OCI-LY3 (cell line): ENCODE results near the gene NUP133.

Experiments
- H2AFZ ChIP-seq: fragments of 200-600, 300-600 bp; shearing (Covaris generic); 2 replicates; pipeline ENCODE4 v1.6.0; 2014; ENCODE audit warnings: antibody characterized with exemption, low read depth, low read length
- H3K27ac ChIP-seq: fragments of 200-600, 300-600 bp; sonication (generic); 2 replicates; pipeline ENCODE4 v1.5.1; 2014; ENCODE audit warnings: mild to moderate bottlenecking, low read length, moderate library complexity, mixed read lengths
- H3K27me3 ChIP-seq: fragments of 200-600, 300-600 bp; sonication (generic); 2 replicates; pipeline ENCODE4 v1.6.1; 2014; ENCODE audit warnings: low read depth, low read length, mixed read lengths
- H3K36me3 ChIP-seq: fragments of 200-600, 300-600 bp; sonication (generic); replicated peaks from 2 replicates; pipeline ENCODE3; 2014; ENCODE audit warnings: low read depth, low read length, mixed read lengths
- H3K4me1 ChIP-seq: fragments of 300-600, 200-600 bp; sonication (generic); 2 replicates; pipeline ENCODE4 v1.6.1; 2014; ENCODE audit warnings: low read length, mixed read lengths
- H3K4me2 ChIP-seq: fragments of 200-600, 300-600 bp; sonication (generic); 2 replicates; pipeline ENCODE4 v1.6.1; 2014; ENCODE audit warnings: low read length, mixed read lengths
- H3K4me3 ChIP-seq: fragments of 300-600, 200-600 bp; sonication (generic); 2 replicates; pipeline ENCODE4 v1.5.1; 2014; ENCODE audit warnings: antibody characterized with exemption, mild to moderate bottlenecking, low read length, moderate library complexity
- H3K79me2 ChIP-seq: fragments of 300-600, 200-600 bp; shearing (Covaris generic); 2 replicates; pipeline ENCODE4 v1.6.1; 2014; ENCODE audit warnings: mild to moderate bottlenecking, low read length, mixed read lengths
- H3K9ac ChIP-seq: fragments of 300-600, 200-600 bp; shearing (Covaris generic); 2 replicates; pipeline ENCODE4 v1.6.0; 2014; ENCODE audit warnings: mild to moderate bottlenecking, low read length, moderate library complexity
- H3K9me3 ChIP-seq: fragments of 200-600, 300-600 bp; shearing (Covaris generic); 2 replicates; pipeline ENCODE4 v1.6.1; 2014; ENCODE audit warnings: low read length, mixed read lengths; ENCODE audit not compliant: insufficient read depth
- H4K20me1 ChIP-seq: fragments of 200-600, 300-600 bp; sonication (generic); 2 replicates; pipeline ENCODE4 v1.6.1; 2016; ENCODE audit warnings: low read length, mixed read lengths; ENCODE audit not compliant: insufficient read depth
- CTCF ChIP-seq: fragments of 200-600, 300-600 bp; sonication (generic); IDR thresholded peaks from 2 replicates; pipeline ENCODE4 v1.5.1; 2014; ENCODE audit warnings: antibody characterized with exemption, low read length, low read depth
- EZH2phosphoT487 ChIP-seq: fragments of 200-600 bp; shearing (Covaris generic); IDR thresholded peaks from 2 replicates; pipeline ENCODE4 v1.6.1; 2018; ENCODE audit warnings: antibody characterized with exemption, mixed run types, low read depth

Gene NUP133

GRCh38 chr1:229495782-229496181 lies 12.4 kb downstream of the NUP133 start:
- H3K27ac ChIP-seq, result no peak overlapping the region
- no peak overlapping the region for H3K4me3 ChIP-seq
- H3K9ac ChIP-seq, result no peak overlapping the region
- no peak for TF ChIP-seq EZH2phosphoT487
- no peak for TF ChIP-seq CTCF
- H3K79me2 ChIP-seq, result no peaks in the 10 kb centered on the region
- H3K27me3 ChIP-seq, result no peaks in the 10 kb centered on the region
- no peaks in the 10 kb centered on the region for H3K4me1 ChIP-seq
- H3K4me2 ChIP-seq, result no peak overlapping the region
- peaks cover 67% of the 10 kb centered on the region for H3K36me3 ChIP-seq
- H4K20me1 ChIP-seq, result no peaks in the 10 kb centered on the region; the same call in 1 of the 2 replicates
- no peaks in the 10 kb centered on the region for H3K9me3 ChIP-seq
- H2AFZ ChIP-seq, result no peak overlapping the region

- TF ChIP-seq EZH2phosphoT487, result no peak
- TF ChIP-seq CTCF, result no peak
- H3K9me3 ChIP-seq, result no peaks in the 10 kb centered on the region
- no peak overlapping the region for H2AFZ ChIP-seq
- H3K27ac ChIP-seq, result no peak overlapping the region
- no peaks in the 10 kb centered on the region for H4K20me1 ChIP-seq
- H3K27me3 ChIP-seq, result no peaks in the 10 kb centered on the region
- H3K4me1 ChIP-seq, result no peaks in the 10 kb centered on the region
- no peaks in the 10 kb centered on the region for H3K79me2 ChIP-seq
- H3K4me2 ChIP-seq, result no peak overlapping the region
- peaks cover 61% of the 10 kb centered on the region for H3K36me3 ChIP-seq
- H3K4me3 ChIP-seq, result no peak overlapping the region
- no peak overlapping the region for H3K9ac ChIP-seq
Measured at GRCh38 chr1:229487181-229487580, 21.0 kb downstream of the NUP133 start.

GRCh38 chr1:229485318-229485717 lies 22.8 kb downstream of the NUP133 start:
- H3K27ac ChIP-seq, result no peak overlapping the region

DNA sequence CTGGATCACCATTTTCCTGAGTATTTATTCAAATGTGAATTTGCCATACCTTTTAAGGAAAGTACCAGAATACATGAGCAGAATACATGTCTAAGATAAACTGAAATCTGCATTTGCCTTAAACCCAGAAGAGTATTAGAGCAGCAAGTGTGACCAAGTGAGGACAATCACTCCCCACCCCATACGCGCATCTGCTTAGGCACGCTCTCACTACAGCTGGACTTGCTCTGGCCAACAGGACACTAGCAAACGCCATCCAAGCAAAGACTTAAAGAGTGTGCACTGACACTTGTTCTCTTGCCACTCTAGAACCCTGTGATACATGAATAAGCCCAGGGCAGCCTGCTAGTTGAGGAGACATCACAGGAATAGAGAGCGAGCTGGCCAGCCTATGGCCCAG lies 25.6 kb downstream of the NUP133 start:
- Histone ChIP-seq H3K9ac (no peak overlapping the region), H3K4me3 (no peak overlapping the region), H3K79me2 (no peaks in the 10 kb centered on the region; the same call in 1 of the 2 replicates), H3K4me1 (peaks cover 33% of the 10 kb centered on the region), H2AFZ (no peak overlapping the region), H3K4me2 (no peak overlapping the region), H3K27me3 (no peaks in the 10 kb centered on the region), H4K20me1 (peaks cover 17% of the 10 kb centered on the region), H3K36me3 (peaks cover 41% of the 10 kb centered on the region), H3K27ac (no peak overlapping the region), H3K9me3 (no peaks in the 10 kb centered on the region)
- TF ChIP-seq EZH2phosphoT487 (no peak), CTCF (no peak)

More at GRCh38 chr1:229485318-229485717, 22.8 kb downstream of the NUP133 start:
- Histone ChIP-seq H3K36me3 (peaks cover 50% of the 10 kb centered on the region), H3K4me3 (no peak overlapping the region), H3K79me2 (no peaks in the 10 kb centered on the region), H3K27me3 (no peaks in the 10 kb centered on the region), H3K9me3 (no peaks in the 10 kb centered on the region), H2AFZ (no peak overlapping the region), H4K20me1 (0 out of 2 replicates have a peak, but pooled peaks cover 3% of the 10 kb centered on the region), H3K4me1 (peaks cover 11% of the 10 kb centered on the region), H3K9ac (no peak overlapping the region), H3K4me2 (no peak overlapping the region)
- TF ChIP-seq EZH2phosphoT487 (no peak), CTCF (no peak)
